CD4-positive, CD25-positive, alpha-beta regulatory T cell (primary cell): ENCODE results near the gene KIAA1217. TPM values are rescaled to one million over a fixed set of nuclear protein-coding genes. Genes with fewer than 3 reads are reported as not detected.

Experiments
- ATAC-seq, 2 donors: fragments of 150-1000 bp; cut with Tn5 transposase; one replicate each; pipeline ENCODE4 v1.10.0; 2021; ENCODE audit warnings: low read depth in 2 of 2, moderate number of reproducible peaks in 2 of 2, moderate library complexity in 1 of 2
- DNase-seq, 3 donors: peaks; one replicate each; pipeline versions ENCODE4 v3.0.0 to v3.0.0-alpha.2; 2012 to 2022; ENCODE audit warnings: mixed read lengths in 1 of 3
- H3K27ac ChIP-seq: one replicate; pipeline ENCODE4 v1.7.0; 2013; ENCODE audit warnings: mild to moderate bottlenecking, low read length; ENCODE audit not compliant: insufficient read depth, poor library complexity, severe bottlenecking
- H3K27me3 ChIP-seq: one replicate; pipeline ENCODE4 v1.7.0; 2013; ENCODE audit warnings: low read length; ENCODE audit not compliant: control insufficient read depth, insufficient read depth
- H3K36me3 ChIP-seq: one replicate; pipeline ENCODE4 v1.7.0; 2013; ENCODE audit warnings: mild to moderate bottlenecking, low read length, moderate library complexity; ENCODE audit not compliant: control insufficient read depth, insufficient read depth
- H3K4me1 ChIP-seq: 2 replicates; pipeline ENCODE4 v1.7.0; 2013; ENCODE audit warnings: mild to moderate bottlenecking, low read length; ENCODE audit not compliant: insufficient read depth, control insufficient read depth, poor library complexity, severe bottlenecking
- H3K4me3 ChIP-seq: one replicate; pipeline ENCODE4 v1.7.0; 2013; ENCODE audit warnings: low read depth, mild to moderate bottlenecking, low read length, moderate library complexity
- H3K9me3 ChIP-seq, 2 experiments: 1 replicate in 1 of 2; 2 replicates in 1 of 2; pipeline ENCODE4 v1.7.0; 2013; ENCODE audit warnings: low read length in 2 of 2, mild to moderate bottlenecking in 1 of 2, moderate library complexity in 1 of 2; ENCODE audit not compliant: control insufficient read depth in 2 of 2
- H3K27ac Mint-ChIP-seq, 3 donors: one replicate each; pipeline ENCODE4 v1.8.0; 2020 to 2022; ENCODE audit warnings: mild to moderate bottlenecking in 3 of 3, mixed read lengths in 3 of 3, moderate library complexity in 2 of 3
- H3K27me3 Mint-ChIP-seq: one replicate; pipeline ENCODE4 v1.8.0; 2022; ENCODE audit warnings: mild to moderate bottlenecking, mixed read lengths
- H3K36me3 Mint-ChIP-seq: one replicate; pipeline ENCODE4 v1.8.0; 2020; ENCODE audit warnings: mixed read lengths
- H3K4me1 Mint-ChIP-seq, 4 donors: one replicate each; pipeline ENCODE4 v1.8.0; 2020 to 2022; ENCODE audit warnings: mixed read lengths in 4 of 4, mild to moderate bottlenecking in 1 of 4
- H3K4me3 Mint-ChIP-seq, 4 donors: one replicate each; pipeline ENCODE4 v1.8.0; 2020 to 2022; ENCODE audit warnings: mild to moderate bottlenecking in 4 of 4, mixed read lengths in 4 of 4, moderate library complexity in 3 of 4
- H3K9me3 Mint-ChIP-seq, 7 donors: one replicate each; pipeline ENCODE4 v1.8.0; 2020 to 2022; ENCODE audit warnings: mixed read lengths in 7 of 7, mild to moderate bottlenecking in 3 of 7, moderate library complexity in 2 of 7
- polyA plus RNA-seq, 4 donors: library from polyadenylated mRNA; unstranded; fragments of 300-500 nt; fragmentation: Illumina TruSeq; gene quantifications; one replicate each; pipeline ENCODE4 v1.2.3, GENCODE V29; 2021
- total RNA-seq: library from RNA; stranded (reverse); gene quantifications from one replicate; pipeline ENCODE4 v1.2.3, GENCODE V29; 2022

KIAA1217 gene
- total and polyA plus RNA-seq, 5 donors from 2014 or later = 0.10 TPM; not detected in 4

- Mint-ChIP-seq H3K4me1 (no peaks in the 10 kb centered on the region), H3K27ac (no peak overlapping the region), H3K9me3 (peaks cover 0 to 4% (median 0%) of the 10 kb centered on the region in 7 donors), H3K4me3 (no peak overlapping the region), H3K27me3 (no peaks in the 10 kb centered on the region), H3K36me3 (no peaks in the 10 kb centered on the region)
- ATAC-seq (no peak), DNase-seq (no peak)
- Histone ChIP-seq H3K4me1 (no peaks in the 10 kb centered on the region), H3K4me3 (no peak overlapping the region), H3K36me3 (no peaks in the 10 kb centered on the region), H3K27ac (no peak overlapping the region), H3K27me3 (no peaks in the 10 kb centered on the region), H3K9me3 (no peaks in the 10 kb centered on the region)
These were observed 218.9 kb downstream of the KIAA1217 start for GRCh38 chr10:24427678-24428409.

- no peak overlapping the region for H3K4me3 Mint-ChIP-seq
- H3K9me3 Mint-ChIP-seq = peaks cover 0 to 4% (median 0%) of the 10 kb centered on the region in 7 donors
- H3K27me3 Mint-ChIP-seq = no peaks in the 10 kb centered on the region
- no peak overlapping the region for H3K27ac Mint-ChIP-seq
- no peak overlapping the region for H3K27ac ChIP-seq
- no peaks in the 10 kb centered on the region for H3K36me3 Mint-ChIP-seq
- no peak for DNase-seq
- no peaks in the 10 kb centered on the region for H3K9me3 ChIP-seq
- H3K4me3 ChIP-seq = no peak overlapping the region
- ATAC-seq = no peak
- H3K4me1 Mint-ChIP-seq = no peaks in the 10 kb centered on the region
- no peaks in the 10 kb centered on the region for H3K36me3 ChIP-seq
- H3K27me3 ChIP-seq = no peaks in the 10 kb centered on the region
- H3K4me1 ChIP-seq = no peaks in the 10 kb centered on the region
These were observed 219.5 kb downstream of the KIAA1217 start for GRCh38 chr10:24428410-24428782.

- H3K36me3 ChIP-seq = no peaks in the 10 kb centered on the region
- Mint-ChIP-seq H3K4me1 (no peaks in the 10 kb centered on the region), H3K36me3 (no peaks in the 10 kb centered on the region), H3K4me3 (no peak overlapping the region), H3K27me3 (no peaks in the 10 kb centered on the region), H3K9me3 (peaks cover 0 to 4% (median 0%) of the 10 kb centered on the region in 7 donors), H3K27ac (no peak overlapping the region)
- no peaks in the 10 kb centered on the region for H3K4me1 ChIP-seq
- no peaks in the 10 kb centered on the region for H3K9me3 ChIP-seq
- no peak for ATAC-seq
- no peak overlapping the region for H3K4me3 ChIP-seq
- H3K27ac ChIP-seq = no peak overlapping the region
- DNase-seq = no peak
- H3K27me3 ChIP-seq = no peaks in the 10 kb centered on the region
These were observed 221.7 kb downstream of the KIAA1217 start for GRCh38 chr10:24430591-24430990.

- Histone ChIP-seq H3K9me3 (no peaks in the 10 kb centered on the region), H3K36me3 (no peaks in the 10 kb centered on the region), H3K27me3 (no peaks in the 10 kb centered on the region), H3K4me3 (no peak overlapping the region), H3K27ac (no peak overlapping the region), H3K4me1 (no peaks in the 10 kb centered on the region)
- Mint-ChIP-seq H3K27ac (no peak overlapping the region), H3K9me3 (peaks cover 0 to 2% (median 0%) of the 10 kb centered on the region in 7 donors), H3K4me1 (no peaks in the 10 kb centered on the region), H3K36me3 (no peaks in the 10 kb centered on the region), H3K4me3 (no peak overlapping the region), H3K27me3 (no peaks in the 10 kb centered on the region)
- DNase-seq (no peak), ATAC-seq (no peak)
These were observed 223.8 kb downstream of the KIAA1217 start for GRCh38 chr10:24432478-24433416.

- H3K27ac ChIP-seq = no peak overlapping the region
- H3K36me3 Mint-ChIP-seq = no peaks in the 10 kb centered on the region
- H3K4me1 ChIP-seq = no peaks in the 10 kb centered on the region
- H3K9me3 Mint-ChIP-seq = peaks cover 0 to 2% (median 0%) of the 10 kb centered on the region in 7 donors
- H3K9me3 ChIP-seq = no peaks in the 10 kb centered on the region
- DNase-seq = no peak
- ATAC-seq = no peak
- H3K4me3 Mint-ChIP-seq = no peak overlapping the region
- H3K27me3 ChIP-seq = no peaks in the 10 kb centered on the region
- H3K27ac Mint-ChIP-seq = no peak overlapping the region
- no peaks in the 10 kb centered on the region for H3K36me3 ChIP-seq
- no peak overlapping the region for H3K4me3 ChIP-seq
- no peaks in the 10 kb centered on the region for H3K4me1 Mint-ChIP-seq
- H3K27me3 Mint-ChIP-seq = no peaks in the 10 kb centered on the region
These were observed 224.8 kb downstream of the KIAA1217 start for GRCh38 chr10:24433705-24434104.

GRCh38 chr10:24434961-24435360 is 226.0 kb downstream of the KIAA1217 start:
- ATAC-seq (no peak), DNase-seq (no peak)
- Mint-ChIP-seq H3K9me3 (peaks cover 0 to 2% (median 0%) of the 10 kb centered on the region in 7 donors), H3K27me3 (no peaks in the 10 kb centered on the region), H3K27ac (no peak overlapping the region), H3K4me1 (no peaks in the 10 kb centered on the region), H3K36me3 (no peaks in the 10 kb centered on the region), H3K4me3 (no peak overlapping the region)
- Histone ChIP-seq H3K4me3 (no peak overlapping the region), H3K27me3 (no peaks in the 10 kb centered on the region), H3K9me3 (no peaks in the 10 kb centered on the region), H3K27ac (no peak overlapping the region), H3K36me3 (no peaks in the 10 kb centered on the region), H3K4me1 (no peaks in the 10 kb centered on the region)

- Histone ChIP-seq H3K27me3 (no peaks in the 10 kb centered on the region), H3K27ac (no peak overlapping the region), H3K36me3 (no peaks in the 10 kb centered on the region), H3K9me3 (no peaks in the 10 kb centered on the region), H3K4me1 (no peaks in the 10 kb centered on the region), H3K4me3 (no peak overlapping the region)
- Mint-ChIP-seq H3K4me1 (no peaks in the 10 kb centered on the region), H3K27ac (no peak overlapping the region), H3K9me3 (peaks cover 0 to 2% (median 0%) of the 10 kb centered on the region in 7 donors), H3K27me3 (no peaks in the 10 kb centered on the region), H3K4me3 (no peak overlapping the region), H3K36me3 (no peaks in the 10 kb centered on the region)
- DNase-seq = no peak
- no peak for ATAC-seq
These were observed 226.4 kb downstream of the KIAA1217 start for GRCh38 chr10:24435374-24435773.
